GM12864 (cell line): ENCODE data around the gene TIGIT.

Source experiments
- DNase-seq: peaks from one replicate; pipeline ENCODE4 v3.0.0-alpha.2; 2011; ENCODE audit warnings: low read depth
- H3K4me3 ChIP-seq: 2 replicates; pipeline ENCODE4 v1.5.1; 2011; ENCODE audit warnings: mild to moderate bottlenecking, low read depth, low read length, control low read depth
- CTCF ChIP-seq: IDR thresholded peaks from 2 replicates; pipeline ENCODE4 v1.5.1; 2011; ENCODE audit warnings: low read depth, mild to moderate bottlenecking, moderate library complexity, low read length, control low read depth, inconsistent platforms; ENCODE audit errors: missing control alignments

TIGIT gene

GRCh38 chr3:114310695-114311094 is 16.9 kb downstream of the TIGIT start:
- H3K4me3 ChIP-seq, result no peak overlapping the region
- TF ChIP-seq CTCF, result no peak
- no peak for DNase-seq

DNA sequence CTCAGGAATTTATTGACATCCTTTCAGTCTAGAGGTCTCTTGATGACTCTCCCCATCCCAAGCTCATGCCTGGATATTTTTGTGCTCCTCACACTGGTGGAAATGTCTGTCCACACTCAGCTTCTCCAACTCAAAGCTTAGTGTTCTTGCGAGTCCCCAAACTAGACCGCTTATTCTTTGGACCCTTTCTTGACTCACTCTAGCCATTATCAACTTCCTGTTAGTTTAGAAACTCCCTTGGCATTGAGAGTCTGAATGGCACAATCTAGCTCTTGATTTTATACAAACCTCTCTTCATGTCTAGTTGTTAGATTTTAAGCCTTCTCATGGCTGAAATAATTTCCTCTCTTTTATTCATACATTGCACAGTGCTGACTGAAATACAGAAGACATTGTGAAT is 19.6 kb downstream of the TIGIT start:
- no peak for DNase-seq
- no peak for TF ChIP-seq CTCF
- H3K4me3 ChIP-seq, result no peak overlapping the region

DNA sequence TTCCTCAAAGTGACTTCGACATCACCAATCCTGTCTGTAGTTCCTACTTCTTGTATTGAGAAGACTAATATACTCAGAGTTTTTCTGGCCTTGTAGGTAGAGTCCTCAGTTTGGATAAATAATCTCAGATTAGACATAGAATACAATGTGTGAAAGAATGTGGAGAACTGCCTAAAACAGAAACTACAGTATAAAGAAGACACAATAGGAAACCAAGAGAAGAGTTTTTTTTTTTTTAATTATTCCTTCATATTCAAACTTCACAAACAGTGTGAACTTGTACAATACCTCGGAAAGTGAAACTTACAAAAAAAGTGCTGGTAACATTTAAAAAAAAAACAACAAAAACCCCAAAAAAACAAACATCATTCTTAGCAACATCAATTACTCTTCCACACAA is 20.5 kb downstream of the TIGIT start:
- DNase-seq, result no peak
- TF ChIP-seq CTCF, result no peak
- H3K4me3 ChIP-seq, result no peak overlapping the region

DNA sequence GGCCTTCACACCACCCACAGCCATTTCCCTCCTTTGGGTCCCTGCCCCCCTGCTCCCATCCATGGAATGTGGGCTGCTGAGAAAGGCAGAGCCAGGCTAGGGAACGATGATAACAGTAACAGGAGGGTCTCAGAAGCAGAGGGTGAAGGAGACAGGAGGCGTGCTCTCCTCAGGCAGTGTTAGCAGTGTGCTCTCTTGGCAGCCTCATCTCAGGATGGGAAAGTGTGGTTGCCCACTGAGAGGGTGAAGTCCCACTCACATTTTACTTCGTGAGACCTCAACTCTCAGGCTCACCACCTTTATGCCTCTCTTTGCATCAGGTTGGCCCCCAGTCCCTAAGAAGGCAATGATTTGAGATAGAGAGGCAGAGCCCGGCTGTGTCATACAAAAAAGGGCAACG is 24.5 kb downstream of the TIGIT start:
- no peak for TF ChIP-seq CTCF
- DNase-seq, result no peak
- no peak overlapping the region for H3K4me3 ChIP-seq

GRCh38 chr3:114319453-114319852 is 25.6 kb downstream of the TIGIT start:
- H3K4me3 ChIP-seq, result no peak overlapping the region
- no peak for DNase-seq
- TF ChIP-seq CTCF, result no peak

- DNase-seq, result no peak
- TF ChIP-seq CTCF, result no peak
- H3K4me3 ChIP-seq, result no peak overlapping the region
Observed at GRCh38 chr3:114320246-114320645, 26.4 kb downstream of the TIGIT start.

- DNase-seq, result no peak
- no peak overlapping the region for H3K4me3 ChIP-seq
- no peak for TF ChIP-seq CTCF
Observed at GRCh38 chr3:114323546-114324254, 29.9 kb downstream of the TIGIT start.
